SK-N-MC (cell line): ENCODE results near the gene S100A7A.

Experiments used
- DNase-seq: peaks from one replicate; pipeline ENCODE4 v3.0.0-alpha.2; 2011; ENCODE audit warnings: low read depth, low spot score
- H3K27ac ChIP-seq: fragments of 200-600 bp; sonication (generic); 2 replicates; pipeline ENCODE4 v1.5.1; 2016; ENCODE audit warnings: mixed run types
- H3K36me3 ChIP-seq: fragments of 200-600 bp; sonication (generic); 2 replicates; pipeline ENCODE4 v1.6.1; 2017; ENCODE audit warnings: antibody characterized with exemption, low read length, mixed read lengths; ENCODE audit not compliant: insufficient read depth
- H3K4me3 ChIP-seq: fragments of 200-600 bp; sonication (generic); 2 replicates; pipeline ENCODE4 v1.5.1; 2016
- H3K9ac ChIP-seq: fragments of 200-600 bp; sonication (generic); 2 replicates; pipeline ENCODE4 v1.8.0; 2017; ENCODE audit warnings: mixed run types, mixed read lengths; ENCODE audit not compliant: insufficient read length
- H3K9me3 ChIP-seq: fragments of 200-600 bp; sonication (generic); 2 replicates; pipeline ENCODE4 v1.6.1; 2017; ENCODE audit warnings: low read depth, mild to moderate bottlenecking, antibody characterized with exemption, low read length, moderate library complexity, mixed read lengths
- EZH2 ChIP-seq: fragments of 200-600 bp; sonication (generic); IDR thresholded peaks from one replicate; pipeline ENCODE4 v1.6.1; 2017; ENCODE audit warnings: antibody characterized with exemption
- FOXP2 ChIP-seq: optimal IDR thresholded peaks from 2 replicates; pipeline ENCODE3; 2011; ENCODE audit warnings: mild to moderate bottlenecking, moderate library complexity; ENCODE audit not compliant: insufficient read depth; ENCODE audit errors: extremely low read length, control extremely low read depth
- POLR2AphosphoS5 ChIP-seq: IDR thresholded peaks from 2 replicates; pipeline ENCODE4 v1.6.1; 2012; ENCODE audit warnings: mild to moderate bottlenecking, low read depth, low read length, borderline replicate concordance

S100A7A gene

GRCh38 chr1:153415850-153416570 is at the start of gene S100A7A:
Gene S100A7A, plus strand, starts transcription at chr1:153416520. Its CDS starts 1,563 bp downstream, at chr1:153418083.
- no peak for TF ChIP-seq FOXP2
- no peak for TF ChIP-seq POLR2AphosphoS5
- TF ChIP-seq EZH2, result no peak
- no peak within 1 kb of the TSS for H3K27ac ChIP-seq
- no peaks in the 10 kb centered on the region for H3K9me3 ChIP-seq
- H3K9ac ChIP-seq, result no peak within 1 kb of the TSS
- DNase-seq, result no peak
- H3K36me3 ChIP-seq, result no peaks in the 10 kb centered on the region
- no peak within 1 kb of the TSS for H3K4me3 ChIP-seq

- no peaks in the 10 kb centered on the region for H3K36me3 ChIP-seq
- H3K9ac ChIP-seq, result no peak overlapping the region
- no peaks in the 10 kb centered on the region for H3K9me3 ChIP-seq
- TF ChIP-seq FOXP2 (no peak), POLR2AphosphoS5 (no peak), EZH2 (no peak)
- DNase-seq, result no peak
- no peak overlapping the region for H3K4me3 ChIP-seq
- no peak overlapping the region for H3K27ac ChIP-seq
These were observed 49.2 kb upstream of the S100A7A start for GRCh38 chr1:153367090-153367489.

GRCh38 chr1:153368495-153368894 is 47.8 kb upstream of the S100A7A start:
- H3K27ac ChIP-seq, result no peak overlapping the region
- no peak for TF ChIP-seq FOXP2
- TF ChIP-seq EZH2, result no peak
- no peak for TF ChIP-seq POLR2AphosphoS5

DNA sequence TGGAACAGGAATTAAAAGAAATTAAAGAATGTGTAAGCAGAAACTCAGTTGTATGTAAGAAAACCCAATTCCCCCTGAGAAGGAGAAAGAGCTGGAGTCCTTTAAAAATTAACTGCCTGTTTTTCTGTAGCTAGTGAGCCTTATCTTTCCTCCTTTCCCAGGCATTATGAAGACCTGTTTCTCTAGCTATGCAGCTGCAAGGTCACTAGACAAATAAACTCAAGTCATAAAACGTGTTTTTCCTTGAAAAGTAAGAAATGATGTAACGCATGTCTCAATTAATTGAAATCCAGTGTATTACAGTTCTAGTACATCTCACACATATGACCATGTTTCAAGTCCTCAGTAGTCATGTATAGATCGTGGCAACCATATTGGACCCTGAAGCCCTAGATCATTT is 46.2 kb upstream of the S100A7A start:
- H3K27ac ChIP-seq, result no peak overlapping the region
- no peak overlapping the region for H3K4me3 ChIP-seq
- no peak for DNase-seq
- no peak for TF ChIP-seq POLR2AphosphoS5
- TF ChIP-seq EZH2, result no peak
- TF ChIP-seq FOXP2, result no peak
- H3K9me3 ChIP-seq, result no peaks in the 10 kb centered on the region
- H3K36me3 ChIP-seq, result no peaks in the 10 kb centered on the region
- H3K9ac ChIP-seq, result no peak overlapping the region

More at GRCh38 chr1:153368495-153368894, 47.8 kb upstream of the S100A7A start:
- Histone ChIP-seq H3K9me3 (no peaks in the 10 kb centered on the region), H3K36me3 (no peaks in the 10 kb centered on the region), H3K9ac (no peak overlapping the region), H3K4me3 (no peak overlapping the region)
- no peak for DNase-seq

DNA sequence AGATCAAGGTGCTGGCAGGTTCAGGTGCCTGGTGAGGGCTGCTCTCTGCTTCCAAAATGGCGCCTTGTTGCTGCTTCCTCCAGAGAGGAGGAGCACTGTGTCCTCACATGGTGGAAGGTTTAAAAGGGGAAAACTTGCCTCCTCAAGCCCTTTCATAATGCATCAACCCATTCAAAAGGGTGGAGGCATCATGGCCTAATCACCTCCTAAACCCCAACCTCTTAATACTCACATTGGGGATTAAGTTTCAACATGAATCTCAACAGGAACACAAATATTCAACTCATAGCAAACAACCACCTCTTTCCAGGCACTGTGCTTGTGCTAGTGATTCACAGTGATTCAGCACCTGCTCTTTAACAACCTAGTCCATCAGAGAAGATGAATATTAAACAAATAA is 45.1 kb upstream of the S100A7A start:
- Histone ChIP-seq H3K27ac (no peak overlapping the region), H3K9me3 (no peaks in the 10 kb centered on the region), H3K9ac (no peak overlapping the region), H3K4me3 (no peak overlapping the region), H3K36me3 (no peaks in the 10 kb centered on the region)
- DNase-seq, result no peak
- no peak for TF ChIP-seq FOXP2
- TF ChIP-seq EZH2, result no peak
- TF ChIP-seq POLR2AphosphoS5, result no peak

- H3K9me3 ChIP-seq, result no peaks in the 10 kb centered on the region
- no peak overlapping the region for H3K4me3 ChIP-seq
- TF ChIP-seq EZH2 (no peak), FOXP2 (no peak), POLR2AphosphoS5 (no peak)
- no peaks in the 10 kb centered on the region for H3K36me3 ChIP-seq
- H3K9ac ChIP-seq, result no peak overlapping the region
- no peak for DNase-seq
- H3K27ac ChIP-seq, result no peak overlapping the region
These were observed 43.7 kb upstream of the S100A7A start for GRCh38 chr1:153372571-153372970.

DNA sequence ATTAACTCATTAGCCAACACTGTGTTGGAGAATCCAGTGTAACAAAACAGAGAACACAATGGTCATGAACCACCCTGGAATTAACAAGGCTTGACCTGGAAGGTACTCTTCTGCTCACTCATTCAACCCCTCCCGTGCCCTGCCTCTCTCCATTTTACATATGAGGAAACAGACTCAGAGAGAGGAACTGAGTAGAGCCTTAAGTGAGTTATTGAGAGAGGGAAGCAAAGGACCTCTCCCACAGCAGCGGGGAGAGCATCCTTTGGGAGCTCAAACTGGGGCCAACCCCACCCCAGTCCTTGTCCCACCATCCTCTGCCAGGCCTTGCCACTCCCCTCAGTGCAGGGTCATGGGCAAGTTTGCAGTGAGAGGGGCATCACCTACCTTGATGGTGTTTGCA is 42.2 kb upstream of the S100A7A start:
- no peak for TF ChIP-seq EZH2
- Histone ChIP-seq H3K9ac (no peak overlapping the region), H3K4me3 (no peak overlapping the region), H3K9me3 (no peaks in the 10 kb centered on the region), H3K27ac (no peak overlapping the region), H3K36me3 (no peaks in the 10 kb centered on the region)
- no peak for DNase-seq

DNA sequence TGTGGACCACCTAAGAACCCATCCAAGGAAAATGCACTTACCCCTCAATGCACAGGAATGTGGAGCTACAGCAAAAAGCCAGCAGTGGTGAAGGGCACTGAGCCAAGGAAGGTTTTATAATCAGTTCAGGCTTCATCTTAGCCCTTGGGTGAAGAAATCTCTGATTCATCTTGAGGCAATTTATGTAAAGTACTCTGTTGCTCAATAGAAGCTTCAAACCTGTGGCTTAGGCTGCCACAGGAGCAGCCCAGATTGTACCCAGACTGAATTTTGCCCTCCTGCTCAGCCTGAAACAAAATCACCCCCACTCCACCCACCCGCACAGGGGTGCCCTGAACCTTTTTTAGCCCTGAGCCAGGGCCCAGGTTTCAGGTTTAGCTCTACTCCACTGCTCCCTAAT is 40.8 kb upstream of the S100A7A start, which contains the start of gene S100A12:
TSS of gene S100A12 (minus strand) at position 111 of the 400 bp plus-strand sequence. CDS start 1,029 bp downstream, outside the sequence.
- H3K9ac ChIP-seq, result no peak within 1 kb of the TSS
- H3K36me3 ChIP-seq, result no peaks in the 10 kb centered on the region
- peak; percentile 14 for DNase-seq
- TF ChIP-seq EZH2, result no peak
- no peak within 1 kb of the TSS for H3K4me3 ChIP-seq
- H3K9me3 ChIP-seq, result no peaks in the 10 kb centered on the region
- H3K27ac ChIP-seq, result no peak within 1 kb of the TSS

DNA sequence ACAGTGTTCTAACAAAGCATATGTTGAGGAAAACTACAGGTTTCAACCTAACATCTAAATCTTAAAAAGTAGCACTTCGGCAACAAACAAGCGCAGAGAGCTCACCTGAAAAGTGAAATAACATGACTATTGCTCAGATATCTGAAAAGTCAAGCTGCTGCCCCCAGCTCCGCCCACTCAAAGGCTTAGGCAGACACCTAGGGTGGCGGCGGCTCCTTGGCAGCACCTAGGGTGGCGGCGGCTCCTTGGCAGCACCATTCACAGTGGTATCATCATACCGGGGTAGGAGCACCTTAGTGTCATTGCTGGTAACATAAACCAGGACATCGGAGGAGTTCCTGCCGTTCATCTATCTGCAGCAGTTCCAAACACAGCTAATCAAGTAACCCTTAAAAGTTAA is 36.7 kb upstream of the S100A7A start:
- no peak for DNase-seq
- H3K9ac ChIP-seq, result no peak overlapping the region
- no peak overlapping the region for H3K27ac ChIP-seq
- no peaks in the 10 kb centered on the region for H3K9me3 ChIP-seq
- H3K36me3 ChIP-seq, result no peaks in the 10 kb centered on the region
- no peak overlapping the region for H3K4me3 ChIP-seq
- TF ChIP-seq POLR2AphosphoS5 (no peak), EZH2 (no peak), FOXP2 (no peak)
